A673 (cell line): ENCODE results near the gene COLEC12. TPM values are rescaled to one million over a fixed set of nuclear protein-coding genes. Genes with fewer than 3 reads are reported as not detected.

Experiments used
- BruUV-seq: library from RNA; stranded (reverse); fragments of 400-500 nt; replicated peaks from 2 replicates; lab custom pipeline; 2021; lab: Mats Ljungman, UMichigan
- CTCF ChIA-PET: fragments of 300-600 bp; sonication (Branson Sonifier 250); formaldehyde crosslinking; loops from one replicate; lab custom pipeline; 2022; ENCODE audit warnings: antibody characterized with exemption; lab: Charles Lee
- POLR2A ChIA-PET: fragments of 300-600 bp; sonication (Branson Sonifier 250); formaldehyde crosslinking; loops from one replicate; lab custom pipeline; 2022; ENCODE audit warnings: antibody characterized with exemption; ENCODE audit not compliant: low non-redundant PET; lab: Charles Lee
- DNase-seq: peaks from one replicate; pipeline ENCODE4 v3.0.0-alpha.2; 2015; ENCODE audit warnings: low spot score
- H3K27ac ChIP-seq: fragments of 200-600 bp; sonication (generic); 2 replicates; pipeline ENCODE4 v1.5.1; 2016; ENCODE audit warnings: mixed run types, low read depth, mild to moderate bottlenecking, mixed read lengths, antibody characterized with exemption, low read length; ENCODE audit not compliant: poor library complexity, severe bottlenecking
- H3K27me3 ChIP-seq: fragments of 200-600 bp; sonication (generic); replicated peaks from 2 replicates; pipeline ENCODE4 v1.6.1; 2017; ENCODE audit warnings: mixed run types, low read depth, mild to moderate bottlenecking, mixed read lengths, antibody characterized with exemption, low read length; ENCODE audit not compliant: insufficient read depth, poor library complexity
- H3K36me3 ChIP-seq: fragments of 200-600 bp; sonication (generic); 2 replicates; pipeline ENCODE4 v1.6.1; 2016; ENCODE audit warnings: mixed run types, mild to moderate bottlenecking, mixed read lengths, antibody characterized with exemption, low read length; ENCODE audit not compliant: insufficient read depth, poor library complexity, severe bottlenecking
- H3K4me1 ChIP-seq: fragments of 200-600 bp; sonication (generic); 2 replicates; pipeline ENCODE4 v1.6.1; 2017; ENCODE audit warnings: mixed run types, mild to moderate bottlenecking, mixed read lengths, antibody characterized with exemption, low read length; ENCODE audit not compliant: insufficient read depth, poor library complexity, severe bottlenecking
- H3K4me3 ChIP-seq: fragments of 200-600 bp; sonication (generic); 2 replicates; pipeline ENCODE4 v1.5.1; 2016; ENCODE audit warnings: low read depth, mixed run types, mild to moderate bottlenecking, mixed read lengths, low read length; ENCODE audit not compliant: poor library complexity, severe bottlenecking
- H3K9me3 ChIP-seq: fragments of 200-600 bp; sonication (generic); 2 replicates; pipeline ENCODE4 v1.6.1; 2016; ENCODE audit warnings: mixed run types, low read depth, mild to moderate bottlenecking, mixed read lengths, antibody characterized with exemption, low read length; ENCODE audit not compliant: poor library complexity, severe bottlenecking
- EZH2 ChIP-seq: fragments of 200-600 bp; sonication (generic); IDR thresholded peaks from 2 replicates; pipeline ENCODE4 v1.6.1; 2017; ENCODE audit warnings: borderline replicate concordance, low read depth, mild to moderate bottlenecking, mixed read lengths, antibody characterized with exemption, low read length; ENCODE audit not compliant: poor library complexity, severe bottlenecking
- intact Hi-C: fragments of 100-400 bp; cut with micrococcal nuclease; formaldehyde crosslinking; loops from one replicate; pipeline ENCODE4 v1.10.0; 2022; ENCODE audit not compliant: unreplicated experiment
- total RNA-seq: library from RNA; stranded (reverse); gene quantifications from 2 replicates; pipeline ENCODE4 v1.2.3, GENCODE V29; 2021
- TF ChIP-seq, protein P1 (sequence below): fragments of 300-800, 200-600 bp; sonication (generic); conservative IDR thresholded peaks from 2 replicates; pipeline ENCODE4 v1.5.1; 2017; ENCODE audit warnings: low read depth, mild to moderate bottlenecking, antibody characterized with exemption, low read length, moderate library complexity, mixed read lengths

Gene COLEC12
- total RNA-seq, 1 experiment from 2014 or later, result 0.86 TPM

DNA sequence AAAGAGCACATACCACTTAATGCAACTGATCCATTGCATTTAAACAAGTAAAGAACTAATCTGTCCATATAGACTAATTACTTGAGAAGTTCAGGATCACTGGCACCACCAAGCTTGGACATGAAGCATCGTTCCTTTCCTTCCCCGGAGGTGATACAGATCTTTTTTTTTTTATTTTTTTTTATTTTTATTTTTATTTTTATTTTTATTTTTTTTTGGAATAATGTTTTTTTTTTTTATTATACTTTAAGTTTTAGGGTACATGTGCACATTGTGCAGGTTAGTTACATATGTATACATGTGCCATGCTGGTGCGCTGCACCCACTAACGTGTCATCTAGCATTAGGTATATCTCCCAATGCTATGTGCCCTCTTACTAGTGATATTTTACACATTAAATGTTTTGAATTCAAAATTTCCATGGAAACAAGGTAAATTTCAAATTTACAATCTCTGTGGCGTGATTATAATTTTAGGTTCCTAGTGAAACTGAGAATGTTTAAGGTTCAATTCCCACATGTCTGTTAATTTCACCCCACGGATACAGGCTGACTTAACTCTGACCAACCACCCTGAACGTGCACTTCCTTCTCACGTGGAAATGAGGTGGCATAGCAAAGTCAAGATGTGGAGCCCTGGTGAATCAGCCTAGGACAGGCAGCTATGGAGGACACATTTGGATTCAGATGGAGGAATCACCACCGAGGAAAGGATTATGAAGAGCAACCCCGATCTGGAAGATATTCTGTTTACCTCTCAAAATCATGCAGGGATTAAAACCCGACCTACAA is 131.1 kb downstream of the COLEC12 start:
- Histone ChIP-seq H3K27me3 (no peaks in the 10 kb centered on the region), H3K27ac (no peak overlapping the region), H3K9me3 (no peaks in the 10 kb centered on the region), H3K4me1 (peaks cover 5% of the 10 kb centered on the region), H3K36me3 (no peaks in the 10 kb centered on the region), H3K4me3 (no peak overlapping the region)
- TF ChIP-seq, protein P1, sequence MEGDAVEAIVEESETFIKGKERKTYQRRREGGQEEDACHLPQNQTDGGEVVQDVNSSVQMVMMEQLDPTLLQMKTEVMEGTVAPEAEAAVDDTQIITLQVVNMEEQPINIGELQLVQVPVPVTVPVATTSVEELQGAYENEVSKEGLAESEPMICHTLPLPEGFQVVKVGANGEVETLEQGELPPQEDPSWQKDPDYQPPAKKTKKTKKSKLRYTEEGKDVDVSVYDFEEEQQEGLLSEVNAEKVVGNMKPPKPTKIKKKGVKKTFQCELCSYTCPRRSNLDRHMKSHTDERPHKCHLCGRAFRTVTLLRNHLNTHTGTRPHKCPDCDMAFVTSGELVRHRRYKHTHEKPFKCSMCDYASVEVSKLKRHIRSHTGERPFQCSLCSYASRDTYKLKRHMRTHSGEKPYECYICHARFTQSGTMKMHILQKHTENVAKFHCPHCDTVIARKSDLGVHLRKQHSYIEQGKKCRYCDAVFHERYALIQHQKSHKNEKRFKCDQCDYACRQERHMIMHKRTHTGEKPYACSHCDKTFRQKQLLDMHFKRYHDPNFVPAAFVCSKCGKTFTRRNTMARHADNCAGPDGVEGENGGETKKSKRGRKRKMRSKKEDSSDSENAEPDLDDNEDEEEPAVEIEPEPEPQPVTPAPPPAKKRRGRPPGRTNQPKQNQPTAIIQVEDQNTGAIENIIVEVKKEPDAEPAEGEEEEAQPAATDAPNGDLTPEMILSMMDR, result no peak
- no peak for TF ChIP-seq EZH2
- no TSS peak for BruUV-seq
- POLR2A ChIA-PET, result no interaction called here
- intact Hi-C loops, result no loop called here
- no peak for DNase-seq
- CTCF ChIA-PET, result no interaction called here

DNA sequence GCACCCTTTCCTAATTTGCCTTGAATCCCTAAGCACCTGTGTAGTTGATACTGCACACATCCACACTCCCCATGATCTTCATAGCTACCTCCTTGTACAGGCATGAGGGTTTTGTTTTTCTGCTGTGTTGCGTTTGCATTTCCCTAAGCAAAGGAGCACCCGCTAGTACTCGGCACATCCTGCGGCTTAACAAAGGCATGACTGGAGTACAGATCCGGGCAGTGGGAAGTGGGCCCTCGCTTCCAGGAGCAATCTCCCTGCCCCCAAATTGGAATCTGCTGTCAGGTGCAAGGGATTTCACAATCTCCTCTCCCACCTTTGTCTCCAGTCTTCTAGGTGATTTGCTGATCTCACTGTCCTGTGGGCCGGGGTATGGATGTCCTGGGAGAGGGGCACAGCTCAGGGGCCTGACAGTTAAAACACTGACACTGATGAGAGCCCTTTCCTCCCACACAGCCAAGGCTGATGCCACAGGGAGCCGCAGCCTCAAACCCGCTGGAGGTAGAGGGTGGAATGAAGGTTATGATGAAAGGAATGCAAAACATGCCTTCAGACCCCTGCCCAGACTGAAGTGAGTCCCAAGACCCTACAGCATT is 133.9 kb downstream of the COLEC12 start:
- POLR2A ChIA-PET, result no interaction called here
- H3K9me3 ChIP-seq, result no peaks in the 10 kb centered on the region
- DNase-seq, result no peak
- no peak overlapping the region for H3K4me3 ChIP-seq
- H3K36me3 ChIP-seq, result no peaks in the 10 kb centered on the region
- no peak for TF ChIP-seq EZH2
- TF ChIP-seq, protein P1, result no peak
- no TSS peak for BruUV-seq
- H3K27ac ChIP-seq, result no peak overlapping the region
- H3K27me3 ChIP-seq, result no peaks in the 10 kb centered on the region
- intact Hi-C loops, result no loop called here
- CTCF ChIA-PET, result no interaction called here
- peaks cover 27% of the 10 kb centered on the region for H3K4me1 ChIP-seq

DNA sequence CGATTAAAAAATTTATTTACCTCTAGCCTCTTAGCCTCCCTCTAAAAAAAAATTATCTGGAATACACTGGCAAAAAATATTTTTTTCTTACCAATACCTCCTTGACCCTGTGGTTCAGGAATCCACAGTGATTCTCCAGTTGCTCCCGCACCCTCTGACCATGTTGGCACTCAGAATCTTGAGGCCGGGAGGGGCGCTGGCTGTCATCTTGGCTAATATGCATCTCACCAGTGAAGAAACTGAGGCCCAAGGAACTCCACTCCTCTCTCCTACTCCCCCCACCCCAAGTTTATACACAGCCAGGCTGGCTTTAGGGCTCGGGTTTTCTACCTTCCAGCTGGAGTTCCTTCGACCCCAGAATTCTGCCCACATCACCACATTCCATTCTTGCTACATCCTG is 134.8 kb downstream of the COLEC12 start:
- TF ChIP-seq, protein P1, result no peak
- no peak for TF ChIP-seq EZH2
- intact Hi-C loops, result no loop called here
- no peak overlapping the region for H3K27ac ChIP-seq
- peaks cover 27% of the 10 kb centered on the region for H3K4me1 ChIP-seq
- H3K27me3 ChIP-seq, result no peaks in the 10 kb centered on the region
- H3K36me3 ChIP-seq, result no peaks in the 10 kb centered on the region
- H3K4me3 ChIP-seq, result no peak overlapping the region
- DNase-seq, result no peak
- ChIA-PET CTCF (no interaction called here), POLR2A (no interaction called here)
- BruUV-seq, result no TSS peak
- no peaks in the 10 kb centered on the region for H3K9me3 ChIP-seq
